Mesothelial cell of epicardium (in vitro differentiated cells): ENCODE results near the gene TCF3. TPM values are rescaled to one million over a fixed set of nuclear protein-coding genes. Genes with fewer than 3 reads are reported as not detected.
A peak's percentile ranks its signal among the peaks of the same experiment; 100 is the strongest.

Experiments used
- DNase-seq, 2 experiments: peaks; one replicate each; pipeline ENCODE4 v3.0.0; 2021; ENCODE audit warnings: low spot score in 2 of 2; ENCODE audit not compliant: unreplicated experiment in 2 of 2
- H3K27ac Mint-ChIP-seq: 2 replicates; pipeline ENCODE4 v1.8.0; 2021; ENCODE audit warnings: mixed read lengths
- H3K27me3 Mint-ChIP-seq: 2 replicates; pipeline ENCODE4 v1.8.0; 2021; ENCODE audit warnings: low read depth, mixed read lengths
- H3K36me3 Mint-ChIP-seq: 2 replicates; pipeline ENCODE4 v1.8.0; 2021; ENCODE audit warnings: mixed read lengths
- H3K4me1 Mint-ChIP-seq: 2 replicates; pipeline ENCODE4 v1.8.0; 2021; ENCODE audit warnings: mixed read lengths
- H3K4me3 Mint-ChIP-seq: 2 replicates; pipeline ENCODE4 v1.8.0; 2021; ENCODE audit warnings: mild to moderate bottlenecking, moderate library complexity, mixed read lengths
- H3K9me3 Mint-ChIP-seq: 2 replicates; pipeline ENCODE4 v1.8.0; 2021; ENCODE audit warnings: mixed read lengths
- total RNA-seq: library from RNA; stranded (reverse); gene quantifications from 3 replicates; pipeline ENCODE4 v1.2.1, GENCODE V29; 2021
- TF ChIP-seq, protein P1 (sequence below): fragments of 200-600 bp; sonication (generic); IDR thresholded peaks from one replicate; pipeline ENCODE4 v1.5.0; 2021; ENCODE audit warnings: antibody characterized with exemption; ENCODE audit not compliant: unreplicated experiment

Gene TCF3
- total RNA-seq, 1 donor from 2014 or later = 227 TPM

DNA sequence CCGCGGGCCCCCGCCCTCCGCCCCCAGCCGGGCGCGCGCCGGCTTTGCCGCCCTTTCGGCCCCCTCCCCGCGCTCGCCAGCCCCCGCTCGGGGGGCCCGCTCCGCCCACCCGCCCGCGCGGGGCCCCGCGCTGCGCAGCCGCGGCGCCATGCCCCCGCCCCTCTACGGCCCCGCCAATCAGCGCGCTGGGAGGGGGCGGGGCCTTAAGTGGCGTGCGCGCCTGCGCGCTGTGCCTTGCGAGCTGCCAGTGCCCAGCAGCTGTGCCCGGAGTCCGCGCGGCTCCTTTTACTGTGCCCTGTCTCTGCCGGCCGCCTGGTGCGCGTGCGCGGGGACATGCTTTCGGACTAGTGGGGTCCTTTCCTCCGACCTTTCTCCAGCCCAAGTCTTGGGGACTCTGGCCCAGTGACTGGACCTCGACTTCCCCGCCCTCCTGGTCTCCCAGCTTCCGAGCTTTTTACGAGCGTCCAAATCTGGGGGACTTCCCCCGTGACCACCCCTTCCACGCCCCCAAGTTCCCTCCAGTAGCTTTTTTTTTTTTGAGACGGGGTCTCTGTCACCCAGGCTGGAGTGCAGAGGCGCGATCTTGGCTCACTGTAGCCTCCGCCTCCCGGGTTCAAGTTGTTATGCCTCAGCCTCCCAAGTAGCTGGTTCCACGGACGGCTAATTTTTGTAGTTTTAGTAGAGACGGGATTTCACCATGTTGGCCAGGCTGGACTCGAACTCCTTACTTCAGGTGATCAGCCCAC lies 59.5 kb downstream of the TCF3 start, which contains the start of gene MBD3:
TSS of gene MBD3 (minus strand) at position 111 of the 746 bp plus-strand sequence. CDS start 234 bp downstream, outside the sequence.
- Mint-ChIP-seq H3K4me3 (peak within 1 kb of the TSS; percentile 87), H3K4me1 (peaks cover 21% of the 10 kb centered on the region), H3K9me3 (no peaks in the 10 kb centered on the region), H3K27me3 (no peaks in the 10 kb centered on the region), H3K27ac (peak within 1 kb of the TSS; percentile 92), H3K36me3 (peaks cover 12% of the 10 kb centered on the region)
- TF ChIP-seq, protein P1, sequence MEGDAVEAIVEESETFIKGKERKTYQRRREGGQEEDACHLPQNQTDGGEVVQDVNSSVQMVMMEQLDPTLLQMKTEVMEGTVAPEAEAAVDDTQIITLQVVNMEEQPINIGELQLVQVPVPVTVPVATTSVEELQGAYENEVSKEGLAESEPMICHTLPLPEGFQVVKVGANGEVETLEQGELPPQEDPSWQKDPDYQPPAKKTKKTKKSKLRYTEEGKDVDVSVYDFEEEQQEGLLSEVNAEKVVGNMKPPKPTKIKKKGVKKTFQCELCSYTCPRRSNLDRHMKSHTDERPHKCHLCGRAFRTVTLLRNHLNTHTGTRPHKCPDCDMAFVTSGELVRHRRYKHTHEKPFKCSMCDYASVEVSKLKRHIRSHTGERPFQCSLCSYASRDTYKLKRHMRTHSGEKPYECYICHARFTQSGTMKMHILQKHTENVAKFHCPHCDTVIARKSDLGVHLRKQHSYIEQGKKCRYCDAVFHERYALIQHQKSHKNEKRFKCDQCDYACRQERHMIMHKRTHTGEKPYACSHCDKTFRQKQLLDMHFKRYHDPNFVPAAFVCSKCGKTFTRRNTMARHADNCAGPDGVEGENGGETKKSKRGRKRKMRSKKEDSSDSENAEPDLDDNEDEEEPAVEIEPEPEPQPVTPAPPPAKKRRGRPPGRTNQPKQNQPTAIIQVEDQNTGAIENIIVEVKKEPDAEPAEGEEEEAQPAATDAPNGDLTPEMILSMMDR = no peak
- peak; percentile 85 to 93 for DNase-seq

DNA sequence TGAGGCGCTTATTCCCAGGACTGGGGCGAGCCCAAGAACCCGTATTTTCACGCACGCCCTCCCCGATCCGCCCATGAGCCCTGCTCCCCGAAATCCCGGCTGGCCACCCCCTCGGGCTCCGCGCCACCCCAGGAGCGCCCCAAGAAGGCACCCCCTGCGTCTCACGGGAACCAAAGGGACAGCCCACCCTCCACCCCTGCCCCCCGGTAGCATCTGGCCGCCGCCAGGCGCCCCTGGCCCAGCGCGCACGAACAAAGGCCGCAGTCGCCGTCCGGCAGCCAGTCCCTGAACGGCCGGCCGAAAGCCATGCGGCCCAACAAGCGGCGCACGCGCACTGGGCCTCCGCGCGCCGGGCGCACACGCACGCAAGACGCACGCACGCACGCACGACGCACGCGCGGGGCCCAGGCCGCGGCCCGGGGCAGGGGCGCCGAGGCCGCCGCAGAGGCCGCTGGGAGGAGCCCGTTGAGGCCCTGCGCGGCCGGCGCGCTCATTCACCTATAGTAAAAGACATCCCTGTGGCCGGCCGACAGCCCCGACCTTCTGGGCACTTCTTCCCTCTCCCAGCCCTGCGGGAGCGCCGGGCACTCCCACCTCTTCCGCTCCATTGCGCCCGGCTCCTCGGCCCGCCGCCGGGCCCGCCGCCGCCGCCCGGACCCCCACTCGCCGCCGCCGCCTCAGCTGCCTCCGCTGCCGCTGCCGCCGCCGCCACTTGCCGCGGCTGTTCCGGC lies 60.2 kb downstream of the TCF3 start:
- Mint-ChIP-seq H3K4me1 (peaks cover 27% of the 10 kb centered on the region), H3K27me3 (no peaks in the 10 kb centered on the region), H3K9me3 (no peaks in the 10 kb centered on the region), H3K36me3 (peaks cover 10% of the 10 kb centered on the region), H3K27ac (peak overlapping the region; percentile 92), H3K4me3 (peak overlapping the region; percentile 83)
- TF ChIP-seq, protein P1 = no peak
- DNase-seq = peak; percentile 79 to 88

DNA sequence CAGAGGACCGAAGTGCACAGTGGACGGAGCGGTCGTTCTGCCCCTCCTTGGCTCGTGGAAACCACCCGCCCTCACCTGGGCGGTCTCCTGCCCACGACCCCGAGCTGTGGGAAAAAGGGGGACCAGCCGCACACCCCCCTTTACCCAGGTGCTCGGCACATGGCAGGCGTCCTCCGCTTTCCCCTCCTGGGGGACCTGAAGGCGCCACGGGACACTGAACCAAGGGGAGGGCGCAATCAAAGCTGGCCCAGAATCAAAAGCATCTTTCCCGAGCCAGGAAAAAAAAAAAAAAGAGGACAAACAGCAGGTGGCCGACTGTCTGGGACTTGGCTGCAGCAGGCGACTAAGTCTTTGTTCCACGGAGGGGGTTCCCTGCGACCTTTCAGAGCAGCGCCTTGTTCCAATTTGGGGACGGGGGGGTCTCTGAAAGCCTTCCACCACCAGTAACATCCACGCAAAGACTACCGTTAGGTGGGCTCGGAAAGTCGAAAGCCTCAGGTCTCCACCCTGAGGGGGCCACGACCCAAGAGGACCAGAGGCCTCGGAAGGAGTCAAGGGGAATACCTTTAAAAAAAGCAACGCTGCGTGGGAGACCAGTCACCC lies 60.9 kb downstream of the TCF3 start:
- peak overlapping the region; percentile 83 for H3K4me3 Mint-ChIP-seq
- H3K36me3 Mint-ChIP-seq = peaks cover 10% of the 10 kb centered on the region
- TF ChIP-seq, protein P1 = no peak
- no peaks in the 10 kb centered on the region for H3K9me3 Mint-ChIP-seq
- H3K27me3 Mint-ChIP-seq = no peaks in the 10 kb centered on the region
- H3K4me1 Mint-ChIP-seq = peaks cover 27% of the 10 kb centered on the region
- H3K27ac Mint-ChIP-seq = peak overlapping the region; percentile 92
- DNase-seq = no peak

DNA sequence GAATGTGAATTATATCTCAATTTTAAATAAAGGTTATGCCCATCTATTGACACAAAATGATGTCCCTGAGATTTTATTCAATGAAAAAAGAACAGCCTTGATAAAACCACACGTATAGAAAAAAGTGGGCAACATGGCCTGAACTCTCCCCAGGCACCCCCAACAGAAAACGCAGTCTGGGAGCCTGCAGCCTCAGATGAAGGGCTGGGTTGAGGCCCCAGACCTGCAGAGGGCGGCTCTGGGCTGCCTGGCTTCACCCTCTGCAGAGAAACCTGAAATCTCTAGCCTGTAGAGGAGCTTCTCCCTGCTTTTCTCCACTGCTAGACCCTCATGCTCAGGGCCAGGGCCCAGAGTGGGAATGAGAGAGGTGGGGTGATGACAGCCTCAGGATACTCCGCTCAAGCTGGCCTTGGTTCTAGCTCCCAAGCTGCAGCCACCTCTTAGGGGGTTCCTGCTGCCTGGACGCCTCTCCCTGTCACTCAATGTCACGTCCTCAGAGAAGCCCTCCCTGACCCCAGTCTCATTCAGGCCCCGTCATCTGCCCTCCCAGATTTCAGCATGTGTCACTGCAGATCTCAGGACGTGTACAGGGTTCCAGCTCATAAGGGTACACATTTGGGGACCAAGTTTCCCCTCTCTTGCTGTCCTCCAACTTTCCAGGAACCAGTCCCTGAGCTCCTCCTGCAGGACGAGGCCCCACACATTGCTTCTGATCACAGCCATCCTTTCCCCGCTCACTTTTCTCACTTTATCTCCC lies 61.6 kb downstream of the TCF3 start:
- peak overlapping the region; percentile 92 for H3K27ac Mint-ChIP-seq
- H3K36me3 Mint-ChIP-seq = peaks cover 14% of the 10 kb centered on the region
- TF ChIP-seq, protein P1 = no peak
- DNase-seq = no peak
- no peaks in the 10 kb centered on the region for H3K9me3 Mint-ChIP-seq
- H3K4me3 Mint-ChIP-seq = peak overlapping the region; percentile 83
- peaks cover 27% of the 10 kb centered on the region for H3K4me1 Mint-ChIP-seq
- no peaks in the 10 kb centered on the region for H3K27me3 Mint-ChIP-seq

DNA sequence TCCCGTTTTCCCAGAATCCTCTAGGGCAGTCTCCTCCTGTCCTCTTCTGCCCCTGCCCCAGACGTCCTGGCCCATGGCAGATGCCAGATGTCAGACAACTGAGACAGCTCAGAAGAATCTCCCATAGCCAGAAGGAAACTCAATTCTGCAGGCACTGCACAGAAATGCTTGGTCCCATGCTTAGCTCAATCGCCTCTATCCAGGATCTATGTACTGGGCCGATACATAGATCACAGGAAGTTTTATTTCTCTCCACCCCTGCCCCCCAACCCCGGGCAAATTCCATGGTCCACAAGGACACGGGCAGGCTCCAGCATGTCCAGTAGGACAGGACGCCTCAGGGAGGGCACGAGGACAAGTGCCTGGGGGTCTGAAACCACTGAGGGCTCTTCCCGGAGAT lies 64.5 kb downstream of the TCF3 start:
- Mint-ChIP-seq H3K9me3 (no peaks in the 10 kb centered on the region), H3K27ac (peak overlapping the region; percentile 85), H3K36me3 (peaks cover 25% of the 10 kb centered on the region), H3K27me3 (no peaks in the 10 kb centered on the region), H3K4me1 (peaks cover 25% of the 10 kb centered on the region), H3K4me3 (no peak overlapping the region)
- TF ChIP-seq, protein P1 = no peak
- no peak for DNase-seq
